Naive B cell (primary cell): ENCODE data around the gene ZFP91. TPM values are rescaled to one million over a fixed set of nuclear protein-coding genes. Genes with fewer than 3 reads are reported as not detected.

Source experiments
- ATAC-seq, 2 donors: fragments of 150-1000 bp; cut with Tn5 transposase; 2 replicates each; pipeline ENCODE4 v1.10.0; 2021; ENCODE audit warnings: low read depth in 2 of 2, mild to moderate bottlenecking in 2 of 2, moderate library complexity in 2 of 2
- DNase-seq: peaks from one replicate; pipeline ENCODE4 v3.0.0; 2022
- H3K27ac Mint-ChIP-seq, 6 donors: one replicate each; pipeline ENCODE4 v1.8.0; 2020 to 2022; ENCODE audit warnings: mild to moderate bottlenecking in 6 of 6, mixed read lengths in 6 of 6, moderate library complexity in 5 of 6, inconsistent platforms in 2 of 6
- H3K27me3 Mint-ChIP-seq, 3 donors: one replicate each; pipeline ENCODE4 v1.8.0; 2021 to 2022; ENCODE audit warnings: mixed read lengths in 3 of 3, mild to moderate bottlenecking in 1 of 3
- H3K36me3 Mint-ChIP-seq, 2 donors: one replicate each; pipeline ENCODE4 v1.8.0; 2020 to 2022; ENCODE audit warnings: mixed read lengths in 2 of 2, inconsistent platforms in 1 of 2, mild to moderate bottlenecking in 1 of 2
- H3K4me1 Mint-ChIP-seq, 3 donors: one replicate each; pipeline ENCODE4 v1.8.0; 2020 to 2022; ENCODE audit warnings: mixed read lengths in 3 of 3, inconsistent platforms in 1 of 3, mild to moderate bottlenecking in 1 of 3, moderate library complexity in 1 of 3
- H3K4me3 Mint-ChIP-seq, 8 donors: one replicate each; pipeline ENCODE4 v1.8.0; 2020 to 2022; ENCODE audit warnings: mild to moderate bottlenecking in 8 of 8, mixed read lengths in 8 of 8, moderate library complexity in 8 of 8, inconsistent platforms in 2 of 8
- H3K9me3 Mint-ChIP-seq, 7 donors: one replicate each; pipeline ENCODE4 v1.8.0; 2020 to 2022; ENCODE audit warnings: mixed read lengths in 7 of 7, mild to moderate bottlenecking in 5 of 7, inconsistent platforms in 2 of 7, moderate library complexity in 1 of 7
- polyA plus RNA-seq, 6 donors: library from polyadenylated mRNA; unstranded; fragments of 300-500 nt; fragmentation: Illumina TruSeq; gene quantifications; one replicate each; pipeline ENCODE4 v1.2.3, GENCODE V29; 2021; ENCODE audit warnings: low read depth in 6 of 6

The ZFP91 gene
- polyA plus RNA-seq, 6 donors from 2014 or later: 5.4 to 12.4 (median 8.1) TPM

- DNase-seq (no peak), ATAC-seq (no peak)
- Mint-ChIP-seq H3K9me3 (no peaks in the 10 kb centered on the region), H3K27ac (peak overlapping the region; percentile 98 to 100 (median 100)), H3K4me1 (peaks cover 44 to 58% (median 48%) of the 10 kb centered on the region in 3 donors), H3K4me3 (peak overlapping the region; percentile 86 to 96 (median 92)), H3K36me3 (peaks cover 0 to 4% of the 10 kb centered on the region in 2 donors), H3K27me3 (no peaks in the 10 kb centered on the region)
Observed at GRCh38 chr11:58574881-58575280, 4.0 kb upstream of the ZFP91 start.

GRCh38 chr11:58575377-58576020 lies 3.4 kb upstream of the ZFP91 start, which contains the start of gene LPXN:
Gene LPXN (minus strand): TSS chr11:58575856. CDS start chr11:58575772, 84 bp downstream.
- Mint-ChIP-seq H3K4me3 (peak within 1 kb of the TSS; percentile 86 to 100 (median 94)), H3K9me3 (no peaks in the 10 kb centered on the region), H3K4me1 (peaks cover 49 to 64% (median 54%) of the 10 kb centered on the region in 3 donors), H3K36me3 (no peaks in the 10 kb centered on the region), H3K27ac (peak within 1 kb of the TSS; percentile 100), H3K27me3 (no peaks in the 10 kb centered on the region)
- ATAC-seq (peak; percentile 6), DNase-seq (peak; percentile 85)

GRCh38 chr11:58576887-58577471 lies 1.9 kb upstream of the ZFP91 start:
- Mint-ChIP-seq H3K36me3 (peaks cover 0 to 3% of the 10 kb centered on the region in 2 donors), H3K4me3 (peak overlapping the region; percentile 86 to 100 (median 97)), H3K27ac (peak overlapping the region; percentile 100), H3K9me3 (no peaks in the 10 kb centered on the region), H3K27me3 (no peaks in the 10 kb centered on the region), H3K4me1 (peaks cover 54 to 73% (median 59%) of the 10 kb centered on the region in 3 donors)
- no peak for DNase-seq
- ATAC-seq: no peak

GRCh38 chr11:58577555-58578135 lies 1.2 kb upstream of the ZFP91 start:
- Mint-ChIP-seq H3K4me3 (peak overlapping the region; percentile 86 to 100 (median 97)), H3K36me3 (peaks cover 0 to 4% of the 10 kb centered on the region in 2 donors), H3K4me1 (peaks cover 57 to 76% (median 66%) of the 10 kb centered on the region in 3 donors), H3K27ac (peak overlapping the region; percentile 100), H3K27me3 (no peaks in the 10 kb centered on the region), H3K9me3 (no peaks in the 10 kb centered on the region)
- DNase-seq (peak; percentile 91), ATAC-seq (peak; percentile 43 to 44)

GRCh38 chr11:58578136-58578634 lies 678 bp upstream of the ZFP91 start:
- H3K27me3 Mint-ChIP-seq: no peaks in the 10 kb centered on the region
- peaks cover 56 to 75% (median 68%) of the 10 kb centered on the region in 3 donors for H3K4me1 Mint-ChIP-seq
- H3K36me3 Mint-ChIP-seq: peaks cover 0 to 4% of the 10 kb centered on the region in 2 donors
- H3K4me3 Mint-ChIP-seq: peak overlapping the region; percentile 86 to 100 (median 97)
- H3K9me3 Mint-ChIP-seq: no peaks in the 10 kb centered on the region
- peak overlapping the region; percentile 100 for H3K27ac Mint-ChIP-seq
- DNase-seq (peak; percentile 93), ATAC-seq (peak; percentile 2 to 42)

- H3K4me1 Mint-ChIP-seq: peaks cover 47 to 69% (median 60%) of the 10 kb centered on the region in 3 donors
- ATAC-seq (peak; percentile 36), DNase-seq (peak; percentile 91)
- no peaks in the 10 kb centered on the region for H3K27me3 Mint-ChIP-seq
- no peaks in the 10 kb centered on the region for H3K9me3 Mint-ChIP-seq
- peaks cover 0 to 4% of the 10 kb centered on the region in 2 donors for H3K36me3 Mint-ChIP-seq
- H3K27ac Mint-ChIP-seq: peak overlapping the region; percentile 100
- H3K4me3 Mint-ChIP-seq: peak overlapping the region; percentile 86 to 100 (median 99)
Observed at GRCh38 chr11:58579192-58580129, 598 bp downstream of the ZFP91 start.

- Mint-ChIP-seq H3K27me3 (no peaks in the 10 kb centered on the region), H3K9me3 (no peaks in the 10 kb centered on the region), H3K27ac (peak overlapping the region; percentile 97 to 100 (median 98)), H3K4me1 (peaks cover 40 to 61% (median 51%) of the 10 kb centered on the region in 3 donors), H3K4me3 (peak overlapping the region; percentile 86 to 100 (median 98)), H3K36me3 (peaks cover 0 to 4% of the 10 kb centered on the region in 2 donors)
- no peak for ATAC-seq
- no peak for DNase-seq
Observed at GRCh38 chr11:58580311-58580710, 1.4 kb downstream of the ZFP91 start.

GRCh38 chr11:58582437-58582836 lies 3.6 kb downstream of the ZFP91 start:
- no peak for DNase-seq
- ATAC-seq: no peak
- peak overlapping the region in 2 of 8 donors; percentile 10 to 92 for H3K4me3 Mint-ChIP-seq
- H3K9me3 Mint-ChIP-seq: no peaks in the 10 kb centered on the region
- H3K36me3 Mint-ChIP-seq: peaks cover 0 to 8% of the 10 kb centered on the region in 2 donors
- no peaks in the 10 kb centered on the region for H3K27me3 Mint-ChIP-seq
- H3K27ac Mint-ChIP-seq: peak overlapping the region in 1 of 6 donors; percentile 8
- peaks cover 46 to 59% (median 53%) of the 10 kb centered on the region in 3 donors for H3K4me1 Mint-ChIP-seq

GRCh38 chr11:58586998-58587397 lies 8.1 kb downstream of the ZFP91 start:
- peaks cover 36 to 55% (median 49%) of the 10 kb centered on the region in 3 donors for H3K4me1 Mint-ChIP-seq
- H3K9me3 Mint-ChIP-seq: no peaks in the 10 kb centered on the region
- peak overlapping the region in 6 of 8 donors; percentile 6 to 41 (median 22) for H3K4me3 Mint-ChIP-seq
- H3K36me3 Mint-ChIP-seq: peaks cover 0 to 4% of the 10 kb centered on the region in 2 donors
- no peaks in the 10 kb centered on the region for H3K27me3 Mint-ChIP-seq
- H3K27ac Mint-ChIP-seq: peak overlapping the region; percentile 11 to 87 (median 45)
- DNase-seq: no peak
- ATAC-seq: peak in 1 of 2 donors; percentile 49

GRCh38 chr11:58591659-58592058 lies 12.8 kb downstream of the ZFP91 start:
- H3K4me3 Mint-ChIP-seq: no peak overlapping the region
- DNase-seq (no peak), ATAC-seq (no peak)
- H3K27ac Mint-ChIP-seq: peak overlapping the region in 2 of 6 donors; percentile 25 to 54
- no peaks in the 10 kb centered on the region for H3K9me3 Mint-ChIP-seq
- H3K36me3 Mint-ChIP-seq: peaks cover 11 to 17% of the 10 kb centered on the region in 2 donors
- no peaks in the 10 kb centered on the region for H3K27me3 Mint-ChIP-seq
- peaks cover 47 to 53% (median 51%) of the 10 kb centered on the region in 3 donors for H3K4me1 Mint-ChIP-seq

GRCh38 chr11:58592760-58593472 lies 14.1 kb downstream of the ZFP91 start:
- DNase-seq: no peak
- H3K4me1 Mint-ChIP-seq: peaks cover 46 to 53% (median 46%) of the 10 kb centered on the region in 3 donors
- H3K27ac Mint-ChIP-seq: no peak overlapping the region

GRCh38 chr11:58594826-58595225 lies 16.0 kb downstream of the ZFP91 start:
- ATAC-seq (no peak), DNase-seq (no peak)
- Mint-ChIP-seq H3K36me3 (peaks cover 9 to 17% of the 10 kb centered on the region in 2 donors), H3K4me1 (peaks cover 49 to 60% (median 58%) of the 10 kb centered on the region in 3 donors), H3K4me3 (no peak overlapping the region), H3K27ac (peak overlapping the region in 1 of 6 donors; percentile 35), H3K9me3 (no peaks in the 10 kb centered on the region), H3K27me3 (no peaks in the 10 kb centered on the region)

More at GRCh38 chr11:58592760-58593472, 14.1 kb downstream of the ZFP91 start:
- H3K36me3 Mint-ChIP-seq: peaks cover 9 to 17% of the 10 kb centered on the region in 2 donors
- no peak overlapping the region for H3K4me3 Mint-ChIP-seq
- ATAC-seq: no peak
- no peaks in the 10 kb centered on the region for H3K9me3 Mint-ChIP-seq
- H3K27me3 Mint-ChIP-seq: no peaks in the 10 kb centered on the region
